Fibroblast of skin of scalp (primary cell): ENCODE results near the gene ZNF219.

Experiments
- DNase-seq: peaks from one replicate; pipeline ENCODE4 v3.0.0-alpha.2; 2013

Gene ZNF219

DNA sequence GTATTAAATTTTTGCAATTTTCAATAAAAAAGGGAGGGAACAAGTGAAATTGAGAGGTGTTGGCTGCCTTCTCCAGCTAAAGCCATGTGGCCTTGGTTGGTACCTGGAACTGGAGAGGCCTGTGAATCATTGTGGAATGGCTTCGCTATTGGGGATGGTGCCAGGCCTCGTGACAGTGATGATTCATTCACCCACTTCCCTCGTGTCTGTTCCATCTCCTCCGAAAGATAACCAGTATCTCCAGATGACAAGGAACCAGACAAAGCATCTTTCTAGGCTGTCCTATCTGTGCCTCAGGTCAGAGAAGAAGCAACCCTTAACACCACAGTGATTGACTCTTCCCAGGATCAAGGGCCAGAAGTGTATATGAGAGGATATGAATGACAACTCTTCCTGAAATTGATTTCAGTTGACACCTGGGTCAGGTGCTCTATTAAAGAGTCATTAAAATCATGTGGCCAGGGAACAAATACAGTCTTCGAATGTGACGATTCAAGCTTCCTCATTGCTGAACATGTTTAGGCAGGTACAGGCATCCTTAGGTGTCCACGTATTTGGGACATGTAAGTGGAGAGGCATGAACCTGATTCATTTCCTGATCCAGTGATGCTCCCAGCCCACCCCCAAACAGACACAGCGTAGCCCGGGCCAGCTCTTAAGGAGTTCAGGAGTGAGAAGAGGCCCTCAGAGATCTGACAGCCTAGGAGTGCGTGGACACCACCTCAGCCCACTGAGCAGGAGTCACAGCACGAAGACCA lies 56.6 kb downstream of the ZNF219 start, which contains the start of gene RNASE7:
TSS of gene RNASE7 (plus strand) at position 687 of the 758 bp plus-strand sequence. CDS start 631 bp downstream, outside the sequence.
- DNase-seq, result peak; percentile 14

DNA sequence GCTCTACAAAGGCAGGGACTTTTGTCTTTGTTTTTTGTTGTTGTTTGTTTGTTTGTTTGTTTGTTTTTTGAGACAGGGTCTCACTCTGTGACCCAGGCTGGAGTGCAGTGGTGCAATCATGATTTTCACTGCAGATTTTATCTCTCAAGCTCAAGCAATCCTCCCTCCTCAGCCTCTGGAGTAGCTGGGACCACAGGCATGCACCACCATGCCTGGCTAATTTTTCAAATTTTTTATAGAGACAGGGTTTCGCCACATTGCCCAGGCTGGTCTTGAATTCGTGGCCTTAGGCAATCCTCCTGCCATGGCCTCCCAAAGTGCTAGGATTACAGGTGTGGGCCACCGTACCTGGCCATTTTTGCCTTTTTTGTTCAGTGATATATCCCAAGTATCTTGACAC lies 57.5 kb downstream of the ZNF219 start:
- DNase-seq, result peak; percentile 36

DNA sequence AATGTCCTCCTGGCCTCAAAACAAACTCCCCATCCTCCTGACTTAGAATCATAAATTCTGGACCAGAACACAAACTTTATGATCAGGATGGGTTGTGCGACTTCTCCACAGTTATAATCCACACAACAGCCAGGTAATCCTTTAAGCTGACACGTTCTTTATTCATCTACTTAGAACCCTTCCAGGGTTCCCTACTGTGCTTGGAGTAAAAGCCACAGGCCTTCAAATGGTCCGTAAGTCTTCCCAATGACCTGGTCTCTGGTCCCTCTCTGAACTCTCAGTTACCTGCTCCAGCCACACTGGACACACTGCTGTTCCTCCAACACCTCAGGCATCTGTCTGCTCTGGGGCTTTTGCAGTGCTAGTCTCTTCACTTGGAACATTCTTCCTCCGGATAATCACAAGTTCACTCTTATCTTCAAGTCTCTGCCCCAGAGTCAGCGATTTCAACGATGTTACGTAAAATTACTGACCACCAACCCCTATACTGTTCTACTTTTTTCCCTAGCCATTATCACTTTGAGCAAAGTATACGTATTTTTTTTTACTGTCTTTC lies 58.0 kb downstream of the ZNF219 start:
- DNase-seq, result no peak
